ENCODE results near the gene HSP90B1. TPM values are rescaled to one million over a fixed set of nuclear protein-coding genes. Genes with fewer than 3 reads are reported as not detected.

HSP90B1 gene
- total and polyA plus RNA-seq, 2 of the 13 experiments (the other 11 are each of a cell fraction or from before 2014, with no cell fraction given): 800 to 954 TPM

DNA sequence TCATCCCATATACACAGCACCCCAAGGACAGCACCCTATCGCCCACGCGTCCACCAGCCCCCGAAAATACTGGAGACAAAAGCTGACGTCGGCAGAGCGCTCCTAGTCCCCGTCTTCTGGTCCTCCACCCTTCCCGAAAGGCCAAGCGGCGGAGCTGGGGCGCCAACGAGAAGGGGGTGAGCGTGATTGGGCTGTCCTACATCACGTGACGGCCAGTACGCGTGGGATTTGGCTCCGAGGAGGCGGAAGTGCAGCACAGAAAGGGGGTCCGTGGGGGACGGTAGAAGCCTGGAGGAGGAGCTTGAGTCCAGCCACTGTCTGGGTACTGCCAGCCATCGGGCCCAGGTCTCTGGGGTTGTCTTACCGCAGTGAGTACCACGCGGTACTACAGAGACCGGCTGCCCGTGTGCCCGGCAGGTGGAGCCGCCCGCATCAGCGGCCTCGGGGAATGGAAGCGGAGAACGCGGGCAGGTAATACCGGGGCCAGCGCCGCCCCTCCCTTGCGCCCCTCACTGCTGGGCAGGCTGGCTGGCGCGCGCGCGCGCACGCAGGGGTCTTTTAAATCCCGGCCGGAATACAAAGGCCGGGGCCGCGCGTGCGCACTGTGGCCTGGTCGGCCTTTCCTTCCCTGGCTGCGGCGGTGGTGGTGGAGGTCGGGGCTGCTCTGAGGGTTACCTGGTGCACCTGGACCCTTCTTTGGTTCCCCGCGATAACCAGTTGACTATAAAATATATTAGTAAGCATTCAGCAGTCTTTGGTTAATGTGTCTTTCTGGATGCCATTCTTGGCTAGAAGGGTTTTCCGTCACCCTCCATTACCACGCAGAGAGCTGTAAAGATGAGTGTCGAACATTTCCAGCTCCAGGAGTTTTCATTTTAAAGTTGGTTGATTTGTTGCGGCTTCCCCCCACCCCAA lies 35.6 kb downstream of the HSP90B1 start, which contains the start of gene TDG (continued):
- TF ChIP-seq TCF7 (IDR thresholded peaks at IDR 0.05; ENCODE audit: low read depth) (no peak), ZNF24 (IDR thresholded peaks at IDR 0.05) (no peak), KMT2B (CRISPR knock-in tag; IDR thresholded peaks at IDR 0.05) (peak; percentile 94), ZNF710 (CRISPR knock-in tag; IDR thresholded peaks at IDR 0.05; ENCODE audit: borderline replicate concordance) (peak; percentile 85; the same call in 1 of the 2 replicates), KDM2A (CRISPR knock-in tag; IDR thresholded peaks at IDR 0.05; ENCODE audit: borderline replicate concordance, low read depth) (peak; percentile 89), HMGA1 (CRISPR knock-in tag; conservative IDR thresholded peaks at IDR 0.05) (no peak), ZNF317 (CRISPR knock-in tag; IDR thresholded peaks at IDR 0.05) (peak; percentile 76; the same call in 1 of the 2 replicates), NCOR1 (IDR thresholded peaks at IDR 0.05; ENCODE audit: borderline replicate concordance, low read length) (peak; percentile 41; the same call in 1 of the 2 replicates), ZNF883 (CRISPR knock-in tag; IDR thresholded peaks at IDR 0.05; ENCODE audit: not compliant biosample characterization) (peak; percentile 94), ELK4 (CRISPR knock-in tag; IDR thresholded peaks at IDR 0.05; ENCODE audit: borderline replicate concordance) (no peak), MXD3 (CRISPR knock-in tag; IDR thresholded peaks at IDR 0.05) (peak; percentile 93), RBFOX2 (IDR thresholded peaks at IDR 0.05; ENCODE audit: low read depth, low read length) (peak; percentile 97)
- TF ChIP-seq, protein P1, sequence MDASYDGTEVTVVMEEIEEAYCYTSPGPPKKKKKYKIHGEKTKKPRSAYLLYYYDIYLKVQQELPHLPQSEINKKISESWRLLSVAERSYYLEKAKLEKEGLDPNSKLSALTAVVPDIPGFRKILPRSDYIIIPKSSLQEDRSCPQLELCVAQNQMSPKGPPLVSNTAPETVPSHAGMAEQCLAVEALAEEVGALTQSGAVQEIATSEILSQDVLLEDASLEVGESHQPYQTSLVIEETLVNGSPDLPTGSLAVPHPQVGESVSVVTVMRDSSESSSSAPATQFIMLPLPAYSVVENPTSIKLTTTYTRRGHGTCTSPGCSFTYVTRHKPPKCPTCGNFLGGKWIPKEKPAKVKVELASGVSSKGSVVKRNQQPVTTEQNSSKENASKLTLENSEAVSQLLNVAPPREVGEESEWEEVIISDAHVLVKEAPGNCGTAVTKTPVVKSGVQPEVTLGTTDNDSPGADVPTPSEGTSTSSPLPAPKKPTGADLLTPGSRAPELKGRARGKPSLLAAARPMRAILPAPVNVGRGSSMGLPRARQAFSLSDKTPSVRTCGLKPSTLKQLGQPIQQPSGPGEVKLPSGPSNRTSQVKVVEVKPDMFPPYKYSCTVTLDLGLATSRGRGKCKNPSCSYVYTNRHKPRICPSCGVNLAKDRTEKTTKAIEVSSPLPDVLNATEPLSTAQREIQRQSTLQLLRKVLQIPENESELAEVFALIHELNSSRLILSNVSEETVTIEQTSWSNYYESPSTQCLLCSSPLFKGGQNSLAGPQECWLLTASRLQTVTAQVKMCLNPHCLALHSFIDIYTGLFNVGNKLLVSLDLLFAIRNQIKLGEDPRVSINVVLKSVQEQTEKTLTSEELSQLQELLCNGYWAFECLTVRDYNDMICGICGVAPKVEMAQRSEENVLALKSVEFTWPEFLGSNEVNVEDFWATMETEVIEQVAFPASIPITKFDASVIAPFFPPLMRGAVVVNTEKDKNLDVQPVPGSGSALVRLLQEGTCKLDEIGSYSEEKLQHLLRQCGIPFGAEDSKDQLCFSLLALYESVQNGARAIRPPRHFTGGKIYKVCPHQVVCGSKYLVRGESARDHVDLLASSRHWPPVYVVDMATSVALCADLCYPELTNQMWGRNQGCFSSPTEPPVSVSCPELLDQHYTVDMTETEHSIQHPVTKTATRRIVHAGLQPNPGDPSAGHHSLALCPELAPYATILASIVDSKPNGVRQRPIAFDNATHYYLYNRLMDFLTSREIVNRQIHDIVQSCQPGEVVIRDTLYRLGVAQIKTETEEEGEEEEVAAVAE (CRISPR knock-in tag; IDR thresholded peaks at IDR 0.05; ENCODE audit: borderline replicate concordance): peak; percentile 85
- TF ChIP-seq, protein P2, sequence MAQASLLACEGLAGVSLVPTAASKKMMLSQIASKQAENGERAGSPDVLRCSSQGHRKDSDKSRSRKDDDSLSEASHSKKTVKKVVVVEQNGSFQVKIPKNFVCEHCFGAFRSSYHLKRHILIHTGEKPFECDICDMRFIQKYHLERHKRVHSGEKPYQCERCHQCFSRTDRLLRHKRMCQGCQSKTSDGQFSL (CRISPR knock-in tag; IDR thresholded peaks at IDR 0.05): peak; percentile 55; the same call in 1 of the 2 replicates
- TF ChIP-seq, protein P3, sequence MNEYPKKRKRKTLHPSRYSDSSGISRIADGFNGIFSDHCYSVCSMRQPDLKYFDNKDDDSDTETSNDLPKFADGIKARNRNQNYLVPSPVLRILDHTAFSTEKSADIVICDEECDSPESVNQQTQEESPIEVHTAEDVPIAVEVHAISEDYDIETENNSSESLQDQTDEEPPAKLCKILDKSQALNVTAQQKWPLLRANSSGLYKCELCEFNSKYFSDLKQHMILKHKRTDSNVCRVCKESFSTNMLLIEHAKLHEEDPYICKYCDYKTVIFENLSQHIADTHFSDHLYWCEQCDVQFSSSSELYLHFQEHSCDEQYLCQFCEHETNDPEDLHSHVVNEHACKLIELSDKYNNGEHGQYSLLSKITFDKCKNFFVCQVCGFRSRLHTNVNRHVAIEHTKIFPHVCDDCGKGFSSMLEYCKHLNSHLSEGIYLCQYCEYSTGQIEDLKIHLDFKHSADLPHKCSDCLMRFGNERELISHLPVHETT (CRISPR knock-in tag; conservative IDR thresholded peaks at IDR 0.05): 0 out of 2 replicates have a peak, but pooled peaks have one; percentile 23
- TF ChIP-seq, protein P4, sequence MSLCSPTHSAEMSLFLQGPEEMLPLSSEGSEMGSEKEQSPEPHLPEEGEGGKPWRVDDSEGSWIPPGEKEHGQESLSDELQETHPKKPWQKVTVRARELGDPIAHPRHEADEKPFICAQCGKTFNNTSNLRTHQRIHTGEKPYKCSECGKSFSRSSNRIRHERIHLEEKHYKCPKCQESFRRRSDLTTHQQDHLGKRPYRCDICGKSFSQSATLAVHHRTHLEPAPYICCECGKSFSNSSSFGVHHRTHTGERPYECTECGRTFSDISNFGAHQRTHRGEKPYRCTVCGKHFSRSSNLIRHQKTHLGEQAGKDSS (CRISPR knock-in tag; IDR thresholded peaks at IDR 0.05; ENCODE audit: borderline replicate concordance, low read depth): peak; percentile 57; the same call in 1 of the 2 replicates
